Trophoblast cell (in vitro differentiated cells and primary cell): Measurements from ENCODE around the gene UQCRHL.
"Not testable (repeated sequence)": the region's sequence is repeated elsewhere in the genome, so short reads cannot be mapped to it uniquely, and the experiment has no call there.

Experiments used
- DNase-seq, 2 donors: peaks; one replicate each; pipeline ENCODE4 v3.0.0-alpha.2; 2016
- H2AFZ ChIP-seq: 2 replicates; pipeline ENCODE4 v1.6.1; 2013; ENCODE audit warnings: low read length, moderate library complexity, mild to moderate bottlenecking; ENCODE audit not compliant: insufficient read depth, poor library complexity
- H2AK5ac ChIP-seq: 2 replicates; pipeline ENCODE4 v1.6.1; 2013; ENCODE audit warnings: mild to moderate bottlenecking, low read length
- H2BK120ac ChIP-seq: 2 replicates; pipeline ENCODE4 v1.6.1; 2013; ENCODE audit warnings: low read length, mild to moderate bottlenecking, moderate library complexity; ENCODE audit not compliant: insufficient read depth, poor library complexity
- H2BK12ac ChIP-seq: 2 replicates; pipeline ENCODE4 v1.6.1; 2013; ENCODE audit warnings: mild to moderate bottlenecking, low read length, moderate library complexity
- H2BK5ac ChIP-seq: 2 replicates; pipeline ENCODE4 v1.6.1; 2013; ENCODE audit warnings: low read length, low read depth, moderate library complexity, mild to moderate bottlenecking; ENCODE audit not compliant: poor library complexity
- H3K14ac ChIP-seq: 2 replicates; pipeline ENCODE4 v1.6.1; 2013; ENCODE audit warnings: mild to moderate bottlenecking, low read length
- H3K18ac ChIP-seq: 2 replicates; pipeline ENCODE4 v1.6.1; 2013; ENCODE audit warnings: mild to moderate bottlenecking, low read length
- H3K23ac ChIP-seq: 2 replicates; pipeline ENCODE4 v1.6.1; 2013; ENCODE audit warnings: low read length
- H3K27ac ChIP-seq: 2 replicates; pipeline ENCODE4 v1.5.1; 2013; ENCODE audit warnings: low read depth, mild to moderate bottlenecking, inconsistent platforms, low read length, moderate library complexity
- H3K27me3 ChIP-seq: 2 replicates; pipeline ENCODE4 v1.6.1; 2013; ENCODE audit warnings: inconsistent platforms, mild to moderate bottlenecking, low read length, moderate library complexity; ENCODE audit not compliant: insufficient read depth
- H3K36me3 ChIP-seq, 2 experiments: 1 replicate in 1 of 2; 2 replicates in 1 of 2; pipeline ENCODE4 v1.6.1; 2013; ENCODE audit warnings: low read length in 2 of 2, mild to moderate bottlenecking in 2 of 2, moderate library complexity in 1 of 2; ENCODE audit not compliant: insufficient read depth in 2 of 2, control insufficient read depth in 1 of 2
- H3K4ac ChIP-seq: 2 replicates; pipeline ENCODE4 v1.6.1; 2013; ENCODE audit warnings: low read depth, mild to moderate bottlenecking, low read length, moderate library complexity
- H3K4me1 ChIP-seq, 2 experiments: 1 replicate in 1 of 2; 2 replicates in 1 of 2; pipeline ENCODE4 v1.6.1; 2013; ENCODE audit warnings: low read length in 2 of 2, mild to moderate bottlenecking in 2 of 2, moderate library complexity in 1 of 2; ENCODE audit not compliant: insufficient read depth in 2 of 2, control insufficient read depth in 1 of 2
- H3K4me2 ChIP-seq: 2 replicates; pipeline ENCODE4 v1.6.1; 2013; ENCODE audit warnings: inconsistent platforms, mild to moderate bottlenecking, low read length, moderate library complexity
- H3K4me3 ChIP-seq: 2 replicates; pipeline ENCODE4 v1.5.1; 2013; ENCODE audit warnings: mild to moderate bottlenecking, low read depth, low read length, inconsistent platforms
- H3K79me1 ChIP-seq: one replicate; pipeline ENCODE4 v1.6.1; 2013; ENCODE audit warnings: low read length
- H3K79me2 ChIP-seq: 2 replicates; pipeline ENCODE4 v1.6.1; 2013; ENCODE audit warnings: low read length, mild to moderate bottlenecking; ENCODE audit not compliant: control insufficient read depth, insufficient read depth, poor library complexity
- H3K9ac ChIP-seq: 2 replicates; pipeline ENCODE4 v1.6.1; 2013; ENCODE audit warnings: mild to moderate bottlenecking, low read length
- H3K9me3 ChIP-seq: 2 replicates; pipeline ENCODE4 v1.6.1; 2013; ENCODE audit warnings: low read depth, mild to moderate bottlenecking, control low read depth, inconsistent platforms, low read length; ENCODE audit not compliant: insufficient read depth
- H4K12ac ChIP-seq: 2 replicates; pipeline ENCODE4 v1.6.1; 2013; ENCODE audit warnings: low read depth, mild to moderate bottlenecking, low read length, moderate library complexity
- H4K8ac ChIP-seq: 2 replicates; pipeline ENCODE4 v1.6.1; 2013; ENCODE audit warnings: low read depth, mild to moderate bottlenecking, low read length, moderate library complexity
- H4K91ac ChIP-seq: one replicate; pipeline ENCODE4 v1.6.1; 2013; ENCODE audit warnings: low read depth, mild to moderate bottlenecking, low read length, moderate library complexity
- WGBS: extraction: QIAGEN DNeasy Blood & Tissue Kit; methylation state at CpG from one replicate; pipeline ENCODE4 v1.1.7; 2013; ENCODE audit warnings: missing lambda C conversion rate; ENCODE audit not compliant: insufficient read length, insufficient coverage; ENCODE audit errors: extremely low coverage; 5-methylcytosine and 5-hydroxymethylcytosine counted together

The UQCRHL gene

DNA sequence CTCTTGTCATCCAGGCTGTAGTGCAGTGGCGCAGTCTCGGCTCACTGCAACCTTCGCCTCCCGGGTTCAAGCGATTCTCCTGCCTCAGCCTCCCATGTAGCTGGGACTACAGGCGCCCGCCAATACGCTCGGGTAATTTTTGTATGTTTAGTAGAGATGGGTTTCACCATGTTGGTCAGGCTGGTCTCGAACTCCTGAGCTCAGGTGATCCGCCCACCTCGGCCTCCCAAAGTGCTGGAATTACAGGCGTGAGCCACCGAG lies 29.0 kb upstream of the UQCRHL start:
- not testable (repeated sequence) for H3K4me1 ChIP-seq

DNA sequence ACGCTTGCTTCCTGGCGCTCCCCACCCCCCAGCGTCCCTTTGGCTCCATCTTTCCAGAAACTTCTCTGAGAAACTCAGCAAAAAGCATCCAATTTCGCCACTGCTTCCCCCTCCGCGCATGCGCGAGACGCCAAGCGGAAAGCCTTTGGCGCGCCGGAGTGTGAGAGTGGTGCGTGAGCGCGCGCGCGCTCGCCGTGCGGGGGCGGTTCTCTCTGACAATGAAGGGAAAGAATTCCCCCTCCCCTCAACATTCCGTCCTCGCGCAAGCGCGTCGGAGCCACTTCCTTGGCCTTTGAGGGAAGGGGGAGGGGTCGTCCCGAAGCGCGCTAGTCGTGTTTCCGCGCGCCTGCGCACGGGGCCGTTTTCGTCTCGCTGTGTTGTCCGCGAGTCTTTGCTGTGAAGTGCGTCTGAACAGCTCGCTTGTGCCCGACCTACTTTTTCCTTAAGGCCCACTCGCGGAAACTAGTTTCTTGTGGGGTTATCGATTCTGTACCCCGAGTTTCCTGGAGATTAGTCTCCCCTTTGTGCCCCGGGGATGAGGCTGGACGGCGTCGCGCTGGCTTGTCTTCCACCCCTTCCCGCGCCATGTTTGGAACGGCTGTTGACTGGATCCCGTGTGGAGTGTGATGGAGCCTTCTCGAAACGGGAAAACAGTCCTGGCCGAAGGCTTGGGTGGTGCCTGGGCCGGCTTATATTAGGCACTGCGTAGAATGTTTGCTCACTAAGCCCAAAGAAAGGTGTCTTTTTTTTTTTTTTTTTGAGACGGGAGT lies 28.5 kb upstream of the UQCRHL start:
- DNase-seq, result peak; percentile 100
- Histone ChIP-seq H4K12ac (peak overlapping the region; percentile 91), H4K91ac (peak overlapping the region; percentile 98), H3K4ac (peak overlapping the region; percentile 86), H4K8ac (peak overlapping the region; percentile 93), H3K9ac (peak overlapping the region; percentile 88), H3K18ac (peak overlapping the region; percentile 90), H3K36me3 (no peaks in the 10 kb centered on the region), H2AK5ac (peak overlapping the region; percentile 25), H3K79me2 (peaks cover 10% of the 10 kb centered on the region), H3K27me3 (no peaks in the 10 kb centered on the region), H3K27ac (peak overlapping the region; percentile 99), H3K4me1 (peaks cover 3 to 5% of the 10 kb centered on the region in 2 experiments), H2BK120ac (peak overlapping the region; percentile 95), H2BK5ac (peak overlapping the region; percentile 92), H3K23ac (no peak overlapping the region), H3K4me3 (peak overlapping the region; percentile 75), H3K9me3 (no peaks in the 10 kb centered on the region), H2AFZ (peak overlapping the region; percentile 81), H3K4me2 (peak overlapping the region; percentile 91), H2BK12ac (no peak overlapping the region), H3K79me1 (peaks cover 14% of the 10 kb centered on the region), H3K14ac (peak overlapping the region; percentile 98)
- no CpG with 5 or more reads among the region's 66 CpGs for WGBS

More for the DNA sequence above, 29.0 kb upstream of the UQCRHL start:
- not testable (repeated sequence) for H4K91ac ChIP-seq, H3K9me3 ChIP-seq, H2BK12ac ChIP-seq, H3K4me3 ChIP-seq, H3K14ac ChIP-seq, H3K27ac ChIP-seq, DNase-seq, H2AFZ ChIP-seq, H3K36me3 ChIP-seq, H3K23ac ChIP-seq, H3K18ac ChIP-seq, H3K9ac ChIP-seq, H3K27me3 ChIP-seq, H3K4ac ChIP-seq, H2BK120ac ChIP-seq, H4K12ac ChIP-seq, H2AK5ac ChIP-seq, H2BK5ac ChIP-seq
- Histone ChIP-seq H3K4me2 (peak overlapping the region; percentile 82), H4K8ac (peak overlapping the region; percentile 92), H3K79me2 (peaks cover 10% of the 10 kb centered on the region), H3K79me1 (peaks cover 14% of the 10 kb centered on the region)
- no CpG with 5 or more reads among the region's 14 CpGs for WGBS

DNA sequence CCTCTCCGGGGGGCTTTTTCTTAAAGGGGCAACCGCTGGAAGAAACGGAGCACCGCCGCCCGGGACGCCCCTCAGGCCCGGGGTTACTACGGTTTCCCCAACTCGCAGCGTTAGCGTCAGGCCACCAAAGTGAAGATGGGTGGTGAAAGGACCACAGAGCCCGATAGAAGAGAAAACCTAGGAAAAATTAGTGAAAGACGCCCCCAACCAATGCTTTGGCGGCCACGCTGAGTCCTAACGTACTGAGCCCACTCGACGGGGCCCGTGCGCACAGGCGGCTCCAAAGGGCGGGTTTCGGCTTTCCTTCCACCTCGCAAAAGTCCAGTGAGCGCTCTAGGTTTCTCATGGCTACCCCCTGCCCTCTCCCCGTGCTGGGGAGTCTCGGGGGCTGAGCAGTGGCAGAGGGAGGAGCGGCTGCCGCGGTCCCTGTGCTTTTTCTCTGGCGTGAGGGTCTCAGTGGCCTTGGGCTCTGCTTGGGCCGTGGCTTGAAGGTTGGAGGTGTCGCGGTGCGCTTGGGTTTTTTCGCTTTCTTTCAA lies 27.8 kb upstream of the UQCRHL start:
- H2BK12ac ChIP-seq, result no peak overlapping the region
- peak overlapping the region; percentile 86 for H3K4ac ChIP-seq
- peak overlapping the region; percentile 62 for H2AK5ac ChIP-seq
- H4K12ac ChIP-seq, result peak overlapping the region; percentile 84
- no peaks in the 10 kb centered on the region for H3K27me3 ChIP-seq
- H4K8ac ChIP-seq, result peak overlapping the region; percentile 93
- peak overlapping the region; percentile 81 for H2AFZ ChIP-seq
- H3K4me3 ChIP-seq, result peak overlapping the region; percentile 75
- DNase-seq, result peak in 1 of 2 donors; percentile 58
- peak overlapping the region; percentile 86 for H3K9ac ChIP-seq
- peak overlapping the region; percentile 98 for H4K91ac ChIP-seq
- H3K27ac ChIP-seq, result peak overlapping the region; percentile 99
- peak overlapping the region; percentile 90 for H3K18ac ChIP-seq
- H3K4me2 ChIP-seq, result peak overlapping the region; percentile 91
- no CpG with 5 or more reads among the region's 37 CpGs for WGBS
- H3K9me3 ChIP-seq, result no peaks in the 10 kb centered on the region
- peaks cover 14% of the 10 kb centered on the region for H3K79me1 ChIP-seq
- peak overlapping the region; percentile 95 for H2BK120ac ChIP-seq
- no peaks in the 10 kb centered on the region for H3K36me3 ChIP-seq
- H3K79me2 ChIP-seq, result peaks cover 10% of the 10 kb centered on the region
- H3K23ac ChIP-seq, result no peak overlapping the region
- peak overlapping the region; percentile 98 for H3K14ac ChIP-seq
- peak overlapping the region; percentile 92 for H2BK5ac ChIP-seq
- H3K4me1 ChIP-seq, result peaks cover 3 to 5% of the 10 kb centered on the region in 2 experiments

DNA sequence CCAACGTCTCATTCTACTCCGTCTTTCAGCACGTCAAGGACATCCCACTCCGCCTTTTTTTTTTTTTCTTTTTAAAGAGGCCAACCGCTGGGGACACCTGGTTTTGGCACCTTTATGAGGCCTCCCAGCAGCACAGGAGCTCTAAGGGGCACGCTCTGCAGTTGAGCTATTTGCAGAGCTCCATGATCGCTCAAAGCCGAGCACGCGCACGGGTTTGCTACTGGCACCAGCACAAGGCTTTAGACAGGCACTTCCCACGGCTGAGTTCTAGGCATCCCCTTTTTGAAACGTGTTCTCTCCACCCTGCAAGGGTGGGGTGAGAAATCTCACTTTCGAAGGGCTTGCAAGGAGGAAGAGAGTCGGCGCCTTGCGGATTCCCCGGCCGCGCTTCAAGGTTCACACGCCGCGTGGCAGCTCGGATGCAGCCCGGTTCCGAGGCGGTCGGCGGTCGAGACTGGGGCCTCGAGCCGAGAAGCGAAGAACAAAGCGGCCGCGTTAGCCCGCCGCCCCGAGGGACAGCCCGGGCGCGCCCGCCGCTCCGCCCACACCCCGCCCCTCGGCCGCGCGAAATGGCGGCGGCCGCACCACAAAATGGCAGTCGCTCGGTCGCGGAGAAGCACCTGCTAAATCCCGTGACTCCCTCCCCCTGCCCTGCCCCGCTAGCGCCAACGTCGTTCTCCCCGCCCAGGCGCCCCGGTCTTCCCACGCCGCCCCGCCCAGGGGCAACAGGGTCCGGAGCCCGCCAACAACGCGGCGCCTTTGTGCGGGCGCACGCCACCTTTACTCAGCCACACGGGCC lies 27.2 kb upstream of the UQCRHL start:
- H4K12ac ChIP-seq, result peak overlapping the region; percentile 96
- peaks cover 10% of the 10 kb centered on the region for H3K79me2 ChIP-seq
- no peaks in the 10 kb centered on the region for H3K27me3 ChIP-seq
- peak overlapping the region; percentile 98 for H2BK5ac ChIP-seq
- H3K9me3 ChIP-seq, result no peaks in the 10 kb centered on the region
- peaks cover 14% of the 10 kb centered on the region for H3K79me1 ChIP-seq
- H2AK5ac ChIP-seq, result peak overlapping the region; percentile 94
- no peak overlapping the region for H2BK12ac ChIP-seq
- H2BK120ac ChIP-seq, result peak overlapping the region; percentile 99
- H3K4ac ChIP-seq, result peak overlapping the region; percentile 97
- no peaks in the 10 kb centered on the region for H3K36me3 ChIP-seq
- H3K9ac ChIP-seq, result peak overlapping the region; percentile 91
- no peak overlapping the region for H3K23ac ChIP-seq
- H3K18ac ChIP-seq, result peak overlapping the region; percentile 99
- H4K8ac ChIP-seq, result peak overlapping the region; percentile 93
- peak overlapping the region; percentile 99 for H3K14ac ChIP-seq
- peak overlapping the region; percentile 75 for H3K4me3 ChIP-seq
- peak overlapping the region; percentile 100 for H4K91ac ChIP-seq
- peak overlapping the region; percentile 81 for H2AFZ ChIP-seq
- peak; percentile 86 to 92 for DNase-seq
- peak overlapping the region; percentile 99 for H3K27ac ChIP-seq
- peaks cover 3 to 5% of the 10 kb centered on the region in 2 experiments for H3K4me1 ChIP-seq
- WGBS, result no CpG with 5 or more reads among the region's 77 CpGs
- peak overlapping the region; percentile 91 for H3K4me2 ChIP-seq
